Glomerular endothelial cell (primary cell): ENCODE results near the gene BBX. TPM values are rescaled to one million over a fixed set of nuclear protein-coding genes. Genes with fewer than 3 reads are reported as not detected.
A peak's percentile ranks its signal among the peaks of the same experiment; 100 is the strongest.
"Not testable (repeated sequence)": the region's sequence is repeated elsewhere in the genome, so short reads cannot be mapped to it uniquely, and the experiment has no call there.

Source experiments
- DNase-seq: peaks from one replicate; pipeline ENCODE4 v3.0.0-alpha.2; 2011; ENCODE audit warnings: low read depth, low spot score; ENCODE audit errors: extremely low read depth
- total RNA-seq: library from RNA; depleted of rRNA; stranded (reverse); fragments of >200 nt; gene quantifications from 2 replicates; pipeline ENCODE4 v1.2.3, GENCODE V29; 2015

Gene BBX
- total RNA-seq, 1 donor from 2014 or later: 42.0 TPM

GRCh38 chr3:107679921-107680320 lies 157.2 kb downstream of the BBX start:
- no peak for DNase-seq

GRCh38 chr3:107680698-107681097 lies 157.9 kb downstream of the BBX start:
- no peak for DNase-seq

GRCh38 chr3:107681396-107681795 lies 158.6 kb downstream of the BBX start:
- no peak for DNase-seq

GRCh38 chr3:107682580-107682979 lies 159.8 kb downstream of the BBX start:
- DNase-seq: no peak

GRCh38 chr3:107683447-107683846 lies 160.7 kb downstream of the BBX start:
- no peak for DNase-seq

- no peak for DNase-seq
These were observed 161.7 kb downstream of the BBX start for GRCh38 chr3:107684431-107684925.

- DNase-seq: no peak
These were observed 162.6 kb downstream of the BBX start for GRCh38 chr3:107685383-107685782.

GRCh38 chr3:107687056-107687581 lies 164.4 kb downstream of the BBX start:
- no peak for DNase-seq

- DNase-seq: no peak
These were observed 166.6 kb downstream of the BBX start for GRCh38 chr3:107689355-107689754.

GRCh38 chr3:107690522-107691138 lies 167.9 kb downstream of the BBX start:
- peak; percentile 42 for DNase-seq

GRCh38 chr3:107691984-107692383 lies 169.2 kb downstream of the BBX start:
- not testable (repeated sequence) for DNase-seq

GRCh38 chr3:107697348-107697747 lies 174.6 kb downstream of the BBX start:
- not testable (repeated sequence) for DNase-seq

- DNase-seq: not testable (repeated sequence)
These were observed 175.1 kb downstream of the BBX start for GRCh38 chr3:107697855-107698254.

GRCh38 chr3:107699682-107700081 lies 176.9 kb downstream of the BBX start:
- no peak for DNase-seq

- DNase-seq: no peak
These were observed 178.5 kb downstream of the BBX start for GRCh38 chr3:107701299-107701698.

GRCh38 chr3:107704477-107704876 lies 181.7 kb downstream of the BBX start:
- no peak for DNase-seq

GRCh38 chr3:107705046-107705445 lies 182.3 kb downstream of the BBX start:
- no peak for DNase-seq

- DNase-seq: peak; percentile 14
These were observed 188.1 kb downstream of the BBX start for GRCh38 chr3:107710851-107711250.

- DNase-seq: no peak
These were observed 194.0 kb downstream of the BBX start for GRCh38 chr3:107716734-107717133.

- no peak for DNase-seq
These were observed 195.8 kb downstream of the BBX start for GRCh38 chr3:107718547-107718946.

GRCh38 chr3:107727102-107727501 lies 204.3 kb downstream of the BBX start:
- no peak for DNase-seq

GRCh38 chr3:107729686-107730085 lies 206.9 kb downstream of the BBX start:
- no peak for DNase-seq

GRCh38 chr3:107734317-107734716 lies 211.6 kb downstream of the BBX start:
- no peak for DNase-seq
